Measurements from ENCODE around the gene CALR. TPM values are rescaled to one million over a fixed set of nuclear protein-coding genes. Genes with fewer than 3 reads are reported as not detected.
A peak's percentile ranks its signal among the peaks of the same experiment; 100 is the strongest.

CALR gene
- total RNA-seq, 1 experiment from 2014 or later: 1,088 TPM

DNA sequence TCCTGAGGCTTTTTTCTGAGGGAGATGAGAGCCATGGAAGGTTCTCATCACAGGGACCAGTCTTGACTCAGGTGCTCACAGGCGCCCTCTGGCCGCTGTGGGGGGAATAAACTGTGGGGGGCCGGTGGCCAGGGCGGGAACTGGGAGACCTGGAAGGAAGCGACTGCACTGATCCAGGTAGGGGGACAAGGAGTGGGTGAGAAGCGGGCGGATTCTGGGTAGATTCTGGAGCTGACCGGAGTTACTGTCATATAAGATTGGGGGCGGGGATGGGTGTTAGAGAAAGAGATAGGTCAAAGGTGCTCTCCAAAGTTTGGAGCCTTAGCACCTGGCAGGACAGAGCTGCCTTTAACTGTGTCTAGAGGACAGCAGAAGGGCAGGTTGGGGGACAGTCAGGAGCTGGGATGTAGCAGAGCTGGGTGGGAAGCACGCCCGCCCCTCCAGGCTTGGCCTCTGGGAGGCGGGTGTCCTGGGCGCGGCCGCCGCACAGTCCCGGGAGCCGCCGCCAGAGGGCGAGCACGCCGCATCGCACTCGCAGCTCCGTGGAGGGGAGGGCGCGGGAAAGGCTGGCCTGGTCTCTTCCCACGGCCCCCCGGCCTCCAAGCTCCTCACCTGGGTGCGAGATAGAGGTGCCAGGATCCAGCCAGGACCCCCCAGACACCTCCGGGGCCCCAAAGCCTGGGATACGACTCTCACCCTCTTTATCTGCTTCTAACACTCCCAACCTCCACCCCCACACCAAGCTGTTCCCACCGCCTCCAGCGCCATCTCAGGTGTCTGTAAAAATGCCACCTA is 26.8 kb downstream of the CALR start (continued):
- TF ChIP-seq PRDM15 (CRISPR knock-in tag; IDR thresholded peaks at IDR 0.05) (no peak), NFE2L1 (CRISPR knock-in tag; IDR thresholded peaks at IDR 0.05) (peak; percentile 14; the same call in 1 of the 2 replicates), E2F5 (CRISPR knock-in tag; IDR thresholded peaks at IDR 0.05) (peak; percentile 67), SMAD4 (CRISPR knock-in tag; IDR thresholded peaks at IDR 0.05) (no peak), GRHL2 (CRISPR knock-in tag; IDR thresholded peaks at IDR 0.05; ENCODE audit: insufficient replicate concordance, severe bottlenecking) (no peak), FOXK1 (CRISPR knock-in tag; IDR thresholded peaks at IDR 0.05) (no peak; the same call in 1 of the 2 replicates), NFATC4 (CRISPR knock-in tag; IDR thresholded peaks at IDR 0.05) (no peak), GTF2I (CRISPR knock-in tag; conservative IDR thresholded peaks at IDR 0.05) (no peak), FOXJ3 (CRISPR knock-in tag; IDR thresholded peaks at IDR 0.05; ENCODE audit: borderline replicate concordance) (no peak), FOXP1 (CRISPR knock-in tag; IDR thresholded peaks at IDR 0.05; ENCODE audit: borderline replicate concordance) (peak; percentile 61; the same call in 1 of the 2 replicates), ZNF138 (CRISPR knock-in tag; conservative IDR thresholded peaks at IDR 0.05) (no peak), ZNF121 (CRISPR knock-in tag; IDR thresholded peaks at IDR 0.05) (0 out of 2 replicates have a peak, but pooled peaks have one; percentile 10), MLX (CRISPR knock-in tag; IDR thresholded peaks at IDR 0.05) (no peak), ZNF263 (CRISPR knock-in tag; IDR thresholded peaks at IDR 0.05; ENCODE audit: low read depth) (no peak), FOXP4 (CRISPR knock-in tag; IDR thresholded peaks at IDR 0.05) (0 out of 2 replicates have a peak, but pooled peaks have one; percentile 18), MAX (CRISPR knock-in tag; IDR thresholded peaks at IDR 0.05) (peak; percentile 31; the same call in 1 of the 2 replicates), JUN (CRISPR knock-in tag; IDR thresholded peaks at IDR 0.05) (no peak), ZNF425 (CRISPR knock-in tag; conservative IDR thresholded peaks at IDR 0.05) (no peak), ZNF317 (CRISPR knock-in tag; IDR thresholded peaks at IDR 0.05; ENCODE audit: borderline replicate concordance, low read depth) (no peak)
- TF ChIP-seq, protein P1, sequence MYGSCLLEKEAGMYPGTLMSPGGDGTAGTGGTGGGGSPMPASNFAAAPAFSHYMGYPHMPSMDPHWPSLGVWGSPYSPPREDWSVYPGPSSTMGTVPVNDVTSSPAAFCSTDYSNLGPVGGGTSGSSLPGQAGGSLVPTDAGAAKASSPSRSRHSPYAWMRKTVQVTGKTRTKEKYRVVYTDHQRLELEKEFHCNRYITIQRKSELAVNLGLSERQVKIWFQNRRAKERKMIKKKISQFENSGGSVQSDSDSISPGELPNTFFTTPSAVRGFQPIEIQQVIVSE (CRISPR knock-in tag; IDR thresholded peaks at IDR 0.05; ENCODE audit: borderline replicate concordance): no peak
- TF ChIP-seq, protein P2, sequence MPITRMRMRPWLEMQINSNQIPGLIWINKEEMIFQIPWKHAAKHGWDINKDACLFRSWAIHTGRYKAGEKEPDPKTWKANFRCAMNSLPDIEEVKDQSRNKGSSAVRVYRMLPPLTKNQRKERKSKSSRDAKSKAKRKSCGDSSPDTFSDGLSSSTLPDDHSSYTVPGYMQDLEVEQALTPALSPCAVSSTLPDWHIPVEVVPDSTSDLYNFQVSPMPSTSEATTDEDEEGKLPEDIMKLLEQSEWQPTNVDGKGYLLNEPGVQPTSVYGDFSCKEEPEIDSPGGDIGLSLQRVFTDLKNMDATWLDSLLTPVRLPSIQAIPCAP (CRISPR knock-in tag; IDR thresholded peaks at IDR 0.05): no peak
- TF ChIP-seq, protein P3, sequence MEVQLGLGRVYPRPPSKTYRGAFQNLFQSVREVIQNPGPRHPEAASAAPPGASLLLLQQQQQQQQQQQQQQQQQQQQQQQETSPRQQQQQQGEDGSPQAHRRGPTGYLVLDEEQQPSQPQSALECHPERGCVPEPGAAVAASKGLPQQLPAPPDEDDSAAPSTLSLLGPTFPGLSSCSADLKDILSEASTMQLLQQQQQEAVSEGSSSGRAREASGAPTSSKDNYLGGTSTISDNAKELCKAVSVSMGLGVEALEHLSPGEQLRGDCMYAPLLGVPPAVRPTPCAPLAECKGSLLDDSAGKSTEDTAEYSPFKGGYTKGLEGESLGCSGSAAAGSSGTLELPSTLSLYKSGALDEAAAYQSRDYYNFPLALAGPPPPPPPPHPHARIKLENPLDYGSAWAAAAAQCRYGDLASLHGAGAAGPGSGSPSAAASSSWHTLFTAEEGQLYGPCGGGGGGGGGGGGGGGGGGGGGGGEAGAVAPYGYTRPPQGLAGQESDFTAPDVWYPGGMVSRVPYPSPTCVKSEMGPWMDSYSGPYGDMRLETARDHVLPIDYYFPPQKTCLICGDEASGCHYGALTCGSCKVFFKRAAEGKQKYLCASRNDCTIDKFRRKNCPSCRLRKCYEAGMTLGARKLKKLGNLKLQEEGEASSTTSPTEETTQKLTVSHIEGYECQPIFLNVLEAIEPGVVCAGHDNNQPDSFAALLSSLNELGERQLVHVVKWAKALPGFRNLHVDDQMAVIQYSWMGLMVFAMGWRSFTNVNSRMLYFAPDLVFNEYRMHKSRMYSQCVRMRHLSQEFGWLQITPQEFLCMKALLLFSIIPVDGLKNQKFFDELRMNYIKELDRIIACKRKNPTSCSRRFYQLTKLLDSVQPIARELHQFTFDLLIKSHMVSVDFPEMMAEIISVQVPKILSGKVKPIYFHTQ (CRISPR knock-in tag; IDR thresholded peaks at IDR 0.05): no peak
